Keratinocyte (primary cell): ENCODE measurements around the gene GGTLC1.
"Not testable (repeated sequence)": the region's sequence is repeated elsewhere in the genome, so short reads cannot be mapped to it uniquely, and the experiment has no call there.

Experiments
- EZH2 ChIP-seq: IDR thresholded peaks from one replicate; pipeline ENCODE4 v1.6.1; 2012; ENCODE audit warnings: inconsistent platforms, mild to moderate bottlenecking, low read length, moderate library complexity
- TF ChIP-seq, protein P1 (sequence below), 3 experiments: IDR thresholded peaks in 1 of 3; conservative IDR thresholded peaks in 1 of 3; optimal IDR thresholded peaks in 1 of 3; 2 replicates in 2 of 3; 3 replicates in 1 of 3; pipeline versions ENCODE3 to v1.5.1; 2011; ENCODE audit warnings: low read length in 3 of 3, mild to moderate bottlenecking in 3 of 3, moderate library complexity in 2 of 3, control low read depth in 1 of 3, inconsistent platforms in 1 of 3; ENCODE audit not compliant: insufficient read depth in 2 of 3; ENCODE audit errors: extremely low read depth in 1 of 3

DNA sequence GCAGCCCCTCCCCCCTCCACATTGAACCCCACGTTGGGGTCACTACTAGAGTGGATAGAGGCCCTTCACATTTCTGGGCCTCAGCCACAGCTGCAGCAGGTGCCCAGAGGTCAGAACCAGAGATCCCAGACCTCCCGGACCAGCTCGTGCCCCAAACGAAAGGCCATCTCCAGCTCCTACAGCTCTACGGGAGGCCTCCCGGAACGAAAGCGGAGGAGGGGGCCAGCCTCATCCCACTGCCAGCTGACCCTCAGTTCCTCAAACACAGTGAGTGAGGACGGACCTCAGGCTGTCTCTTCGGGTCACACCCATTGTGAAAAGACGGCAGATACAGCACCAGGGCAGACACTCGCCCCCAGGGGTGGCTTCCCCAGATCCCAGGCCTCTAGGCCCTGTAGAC lies 1.7 kb upstream of the GGTLC1 start:
- TF ChIP-seq, protein P1, sequence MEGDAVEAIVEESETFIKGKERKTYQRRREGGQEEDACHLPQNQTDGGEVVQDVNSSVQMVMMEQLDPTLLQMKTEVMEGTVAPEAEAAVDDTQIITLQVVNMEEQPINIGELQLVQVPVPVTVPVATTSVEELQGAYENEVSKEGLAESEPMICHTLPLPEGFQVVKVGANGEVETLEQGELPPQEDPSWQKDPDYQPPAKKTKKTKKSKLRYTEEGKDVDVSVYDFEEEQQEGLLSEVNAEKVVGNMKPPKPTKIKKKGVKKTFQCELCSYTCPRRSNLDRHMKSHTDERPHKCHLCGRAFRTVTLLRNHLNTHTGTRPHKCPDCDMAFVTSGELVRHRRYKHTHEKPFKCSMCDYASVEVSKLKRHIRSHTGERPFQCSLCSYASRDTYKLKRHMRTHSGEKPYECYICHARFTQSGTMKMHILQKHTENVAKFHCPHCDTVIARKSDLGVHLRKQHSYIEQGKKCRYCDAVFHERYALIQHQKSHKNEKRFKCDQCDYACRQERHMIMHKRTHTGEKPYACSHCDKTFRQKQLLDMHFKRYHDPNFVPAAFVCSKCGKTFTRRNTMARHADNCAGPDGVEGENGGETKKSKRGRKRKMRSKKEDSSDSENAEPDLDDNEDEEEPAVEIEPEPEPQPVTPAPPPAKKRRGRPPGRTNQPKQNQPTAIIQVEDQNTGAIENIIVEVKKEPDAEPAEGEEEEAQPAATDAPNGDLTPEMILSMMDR (optimal IDR thresholded peaks at IDR 0.05 in 1 of 3, IDR thresholded peaks at IDR 0.05 in 1 of 3, conservative IDR thresholded peaks at IDR 0.05 in 1 of 3; ENCODE audit: extremely low read depth in 1 of 3, insufficient read depth in 2 of 3, low read length in 3 of 3), result not testable (repeated sequence)
- TF ChIP-seq EZH2, result not testable (repeated sequence)
